Measurements from ENCODE around the gene HCAR3. TPM values are rescaled to one million over a fixed set of nuclear protein-coding genes. Genes with fewer than 3 reads are reported as not detected.

The HCAR3 gene
- total RNA-seq, 3 donors from 2014 or later: 0.96 to 4.8 (median 2.6) TPM

DNA sequence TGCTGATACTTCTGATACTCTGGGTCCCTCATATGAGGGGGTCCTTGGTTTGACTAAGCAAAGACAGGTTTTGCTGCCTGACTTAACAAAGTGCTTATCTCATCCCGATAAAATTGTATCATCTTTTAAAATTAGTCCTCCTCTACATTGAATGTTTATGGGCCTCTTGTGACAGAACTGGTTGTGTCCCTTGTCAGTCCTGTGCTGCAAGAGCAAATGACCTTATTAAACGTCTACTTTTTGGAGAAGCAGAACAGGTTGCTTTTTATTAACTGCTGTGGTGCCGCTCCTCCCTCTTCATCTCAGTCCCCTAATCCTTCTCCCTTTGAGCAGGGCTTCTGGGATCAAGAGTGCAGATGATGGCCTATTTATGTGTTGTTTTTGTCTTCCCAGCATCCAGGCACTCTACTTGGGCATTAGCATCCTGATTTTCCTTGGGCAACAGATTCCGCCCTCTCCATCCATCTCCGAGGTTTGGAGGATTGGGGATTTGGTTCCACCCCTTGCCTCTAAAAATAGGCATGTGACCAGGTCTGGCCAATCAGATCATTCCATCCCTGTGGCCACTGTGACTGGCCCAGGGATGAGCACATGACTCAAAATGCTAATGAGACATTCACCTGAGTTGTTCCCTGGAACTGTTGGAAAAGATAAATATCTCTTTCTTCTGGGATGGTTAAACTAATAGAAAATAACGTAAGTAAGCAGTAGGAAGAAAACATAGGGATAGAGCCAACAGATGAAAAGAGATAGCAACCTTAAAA lies 33.1 kb upstream of the HCAR3 start:
- Histone ChIP-seq H3K27ac (peak overlapping the region in 1 of 2 donors; percentile 10), H3K4me1 (peaks cover 5 to 8% of the 10 kb centered on the region in 2 donors)
- intact Hi-C loops (cut with DNase I; ENCODE audit: low total_unique reads): loop anchor here (2.0 kb wide), 1 partner anchor 17 kb away; no protein-coding TSS in a partner anchor

GRCh38 chr12:122747224-122748135 lies 30.9 kb upstream of the HCAR3 start:
- Histone ChIP-seq H3K4me3 (no peak overlapping the region), H3K4me1 (no peaks in the 10 kb centered on the region), H3K9me3 (no peaks in the 10 kb centered on the region), H3K27me3 (no peaks in the 10 kb centered on the region), H3K36me3 (no peaks in the 10 kb centered on the region), H3K27ac (no peak overlapping the region)
- intact Hi-C loops (cut with DNase I; ENCODE audit: low total_unique reads): no loop called here
- no peak for TF ChIP-seq POLR2A (IDR thresholded peaks at IDR 0.05)
- TF ChIP-seq POLR2AphosphoS5 (IDR thresholded peaks at IDR 0.05): no peak
- TF ChIP-seq, protein P1, sequence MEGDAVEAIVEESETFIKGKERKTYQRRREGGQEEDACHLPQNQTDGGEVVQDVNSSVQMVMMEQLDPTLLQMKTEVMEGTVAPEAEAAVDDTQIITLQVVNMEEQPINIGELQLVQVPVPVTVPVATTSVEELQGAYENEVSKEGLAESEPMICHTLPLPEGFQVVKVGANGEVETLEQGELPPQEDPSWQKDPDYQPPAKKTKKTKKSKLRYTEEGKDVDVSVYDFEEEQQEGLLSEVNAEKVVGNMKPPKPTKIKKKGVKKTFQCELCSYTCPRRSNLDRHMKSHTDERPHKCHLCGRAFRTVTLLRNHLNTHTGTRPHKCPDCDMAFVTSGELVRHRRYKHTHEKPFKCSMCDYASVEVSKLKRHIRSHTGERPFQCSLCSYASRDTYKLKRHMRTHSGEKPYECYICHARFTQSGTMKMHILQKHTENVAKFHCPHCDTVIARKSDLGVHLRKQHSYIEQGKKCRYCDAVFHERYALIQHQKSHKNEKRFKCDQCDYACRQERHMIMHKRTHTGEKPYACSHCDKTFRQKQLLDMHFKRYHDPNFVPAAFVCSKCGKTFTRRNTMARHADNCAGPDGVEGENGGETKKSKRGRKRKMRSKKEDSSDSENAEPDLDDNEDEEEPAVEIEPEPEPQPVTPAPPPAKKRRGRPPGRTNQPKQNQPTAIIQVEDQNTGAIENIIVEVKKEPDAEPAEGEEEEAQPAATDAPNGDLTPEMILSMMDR (IDR thresholded peaks at IDR 0.05): no peak
- no peak for DNase-seq (ENCODE audit: low spot score in 2 of 2)

More for the DNA sequence above, 33.1 kb upstream of the HCAR3 start:
- no peaks in the 10 kb centered on the region for H3K36me3 ChIP-seq
- no peak overlapping the region for H3K4me3 ChIP-seq
- peak in 1 of 2 donors; percentile 71 for DNase-seq (ENCODE audit: low spot score in 2 of 2)
- TF ChIP-seq POLR2AphosphoS5 (IDR thresholded peaks at IDR 0.05) (no peak), POLR2A (IDR thresholded peaks at IDR 0.05) (no peak)
- TF ChIP-seq, protein P1 (IDR thresholded peaks at IDR 0.05): no peak
- no peaks in the 10 kb centered on the region for H3K27me3 ChIP-seq
- H3K9me3 ChIP-seq: no peaks in the 10 kb centered on the region

DNA sequence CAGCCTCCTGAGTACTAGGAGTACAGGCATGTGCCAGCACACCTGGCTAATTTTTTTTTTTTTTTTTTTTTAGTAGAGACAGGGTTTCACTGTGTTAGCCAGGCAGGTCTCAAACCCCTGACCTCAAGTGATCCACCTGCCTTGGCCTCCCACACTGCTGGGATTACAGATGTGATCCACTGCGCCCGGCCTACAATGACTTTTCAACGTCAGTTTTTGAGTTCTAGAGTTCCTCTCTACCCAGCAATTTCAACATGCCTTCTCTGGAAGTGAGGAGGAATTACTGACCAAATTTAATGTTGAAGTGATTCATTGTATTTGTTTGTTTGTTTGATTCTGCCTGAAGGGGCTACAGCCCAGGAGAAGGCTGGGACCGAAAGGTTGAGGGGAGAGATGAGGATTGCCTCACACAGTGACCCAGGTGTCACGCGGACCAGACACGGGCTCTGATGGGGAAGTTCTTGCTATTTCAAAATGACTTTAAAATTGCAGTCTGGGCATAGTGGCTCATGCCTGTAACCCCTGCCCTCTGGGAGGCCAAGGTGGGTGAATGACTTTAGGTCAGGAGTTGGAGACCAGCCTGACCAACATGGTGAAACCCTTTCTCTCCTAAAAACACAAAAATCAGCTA lies 27.4 kb upstream of the HCAR3 start:
- TF ChIP-seq, protein P1 (IDR thresholded peaks at IDR 0.05): no peak
- TF ChIP-seq POLR2A (IDR thresholded peaks at IDR 0.05) (no peak), POLR2AphosphoS5 (IDR thresholded peaks at IDR 0.05) (no peak)
- no peak overlapping the region for H3K4me3 ChIP-seq
- H3K4me1 ChIP-seq: no peaks in the 10 kb centered on the region
- no peaks in the 10 kb centered on the region for H3K9me3 ChIP-seq
- no peak overlapping the region for H3K27ac ChIP-seq
- DNase-seq (ENCODE audit: low spot score in 2 of 2): no peak
- H3K36me3 ChIP-seq: no peaks in the 10 kb centered on the region
- H3K27me3 ChIP-seq: no peaks in the 10 kb centered on the region
- intact Hi-C loops (cut with DNase I; ENCODE audit: low total_unique reads): loop anchor here (5.0 kb wide), 1 partner anchor 1897 kb away; no protein-coding TSS in a partner anchor

GRCh38 chr12:122740351-122740750 lies 23.7 kb upstream of the HCAR3 start:
- H3K4me3 ChIP-seq: no peak overlapping the region
- DNase-seq (ENCODE audit: low spot score in 2 of 2): no peak
- intact Hi-C loops (cut with DNase I; ENCODE audit: low total_unique reads): loop anchor here (5.0 kb wide), 1 partner anchor 1893 kb away; no protein-coding TSS in a partner anchor
- H3K27ac ChIP-seq: no peak overlapping the region
- H3K27me3 ChIP-seq: no peaks in the 10 kb centered on the region
- no peaks in the 10 kb centered on the region for H3K9me3 ChIP-seq
- H3K36me3 ChIP-seq: no peaks in the 10 kb centered on the region
- H3K4me1 ChIP-seq: no peaks in the 10 kb centered on the region
- TF ChIP-seq POLR2A (IDR thresholded peaks at IDR 0.05) (no peak), POLR2AphosphoS5 (IDR thresholded peaks at IDR 0.05) (no peak)
- TF ChIP-seq, protein P1 (IDR thresholded peaks at IDR 0.05): no peak

All from breast epithelium (tissue), 4 donors.